GM12892 (cell line): ENCODE results near the gene ZC3H12C.

ENCODE experiments used
- POLR2A ChIP-seq: IDR thresholded peaks from 2 replicates; pipeline ENCODE4 v1.6.1; 2011; ENCODE audit warnings: low read depth, low read length, control low read depth
- POLR2AphosphoS5 ChIP-seq: IDR thresholded peaks from 2 replicates; pipeline ENCODE4 v1.6.1; 2011; ENCODE audit warnings: low read depth, low read length, control low read depth
- TAF1 ChIP-seq: IDR thresholded peaks from 2 replicates; pipeline ENCODE4 v1.6.1; 2011; ENCODE audit warnings: low read depth, mild to moderate bottlenecking, control low read depth, low read length, borderline replicate concordance

- TF ChIP-seq POLR2A: no peak
- TF ChIP-seq POLR2AphosphoS5: no peak
- no peak for TF ChIP-seq TAF1
Measured at GRCh38 chr11:110077346-110077745, 15.8 kb upstream of the ZC3H12C start.
